ENCODE data around the gene NPTN.

DNA sequence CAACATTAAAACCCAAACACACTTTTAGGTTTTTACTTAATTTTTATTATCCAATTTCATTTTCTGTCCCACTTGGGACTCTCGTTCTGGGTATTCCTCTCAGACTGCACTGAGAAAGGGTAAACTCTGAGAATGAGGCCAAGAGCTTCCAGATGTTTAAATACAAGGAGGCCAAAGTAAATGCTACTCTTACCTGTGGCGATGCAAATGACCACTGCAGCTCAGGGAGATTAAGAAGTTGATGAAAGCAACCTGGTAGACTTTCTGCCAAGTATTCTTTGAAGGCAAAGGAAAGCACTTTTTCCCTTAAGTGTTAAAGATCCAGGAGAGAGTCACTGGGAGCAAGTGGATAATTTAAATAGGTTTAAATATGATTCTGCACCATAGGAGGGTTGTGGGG lies 39.1 kb downstream of the NPTN start:
- no peak for TF ChIP-seq POLR2A (IDR thresholded peaks at IDR 0.05)
- TF ChIP-seq, protein P1, sequence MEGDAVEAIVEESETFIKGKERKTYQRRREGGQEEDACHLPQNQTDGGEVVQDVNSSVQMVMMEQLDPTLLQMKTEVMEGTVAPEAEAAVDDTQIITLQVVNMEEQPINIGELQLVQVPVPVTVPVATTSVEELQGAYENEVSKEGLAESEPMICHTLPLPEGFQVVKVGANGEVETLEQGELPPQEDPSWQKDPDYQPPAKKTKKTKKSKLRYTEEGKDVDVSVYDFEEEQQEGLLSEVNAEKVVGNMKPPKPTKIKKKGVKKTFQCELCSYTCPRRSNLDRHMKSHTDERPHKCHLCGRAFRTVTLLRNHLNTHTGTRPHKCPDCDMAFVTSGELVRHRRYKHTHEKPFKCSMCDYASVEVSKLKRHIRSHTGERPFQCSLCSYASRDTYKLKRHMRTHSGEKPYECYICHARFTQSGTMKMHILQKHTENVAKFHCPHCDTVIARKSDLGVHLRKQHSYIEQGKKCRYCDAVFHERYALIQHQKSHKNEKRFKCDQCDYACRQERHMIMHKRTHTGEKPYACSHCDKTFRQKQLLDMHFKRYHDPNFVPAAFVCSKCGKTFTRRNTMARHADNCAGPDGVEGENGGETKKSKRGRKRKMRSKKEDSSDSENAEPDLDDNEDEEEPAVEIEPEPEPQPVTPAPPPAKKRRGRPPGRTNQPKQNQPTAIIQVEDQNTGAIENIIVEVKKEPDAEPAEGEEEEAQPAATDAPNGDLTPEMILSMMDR (IDR thresholded peaks at IDR 0.05), result no peak
- no peak for TF ChIP-seq POLR2AphosphoS5 (IDR thresholded peaks at IDR 0.05)
